Lung (tissue), 12 donors: ENCODE measurements around the gene FSTL1. TPM values are rescaled to one million over a fixed set of nuclear protein-coding genes. Genes with fewer than 3 reads are reported as not detected.

ENCODE experiments used
- ATAC-seq: fragments of 200-7000 bp; cut with Tn5 transposase; one replicate; pipeline ENCODE4 v1.9.1; 2020; ENCODE audit warnings: moderate number of reproducible peaks; ENCODE audit not compliant: insufficient read depth, low FRiP score
- DNase-seq, 3 donors: peaks; one replicate each; pipeline ENCODE4 v3.0.0-alpha.2; 2013 to 2017
- H3K27ac ChIP-seq, 2 donors: one replicate each; pipeline ENCODE4 v1.5.1; 2013; ENCODE audit warnings: mild to moderate bottlenecking in 2 of 2, moderate library complexity in 2 of 2, control low read depth in 1 of 2, inconsistent platforms in 1 of 2, low read depth in 1 of 2, low read length in 1 of 2
- H3K27me3 ChIP-seq, 3 donors: one replicate each; pipeline ENCODE4 v1.5.1; 2013; ENCODE audit warnings: low read length in 2 of 3; ENCODE audit not compliant: control insufficient read depth in 3 of 3, insufficient read depth in 3 of 3
- H3K36me3 ChIP-seq, 4 donors: one replicate each; pipeline ENCODE4 v1.5.1; 2013; ENCODE audit warnings: low read length in 4 of 4, mild to moderate bottlenecking in 1 of 4, moderate library complexity in 1 of 4; ENCODE audit not compliant: control insufficient read depth in 4 of 4, insufficient read depth in 4 of 4
- H3K4me1 ChIP-seq, 5 donors: one replicate each; pipeline ENCODE4 v1.5.1; 2013; ENCODE audit warnings: low read length in 5 of 5, mild to moderate bottlenecking in 2 of 5, moderate library complexity in 1 of 5; ENCODE audit not compliant: control insufficient read depth in 5 of 5, insufficient read depth in 5 of 5
- H3K4me3 ChIP-seq: one replicate; pipeline ENCODE4 v1.5.1; 2013; ENCODE audit warnings: mild to moderate bottlenecking, control low read depth, moderate library complexity
- H3K9ac ChIP-seq, 2 donors: one replicate each; pipeline ENCODE4 v1.5.1; 2013; ENCODE audit warnings: low read length in 2 of 2, control low read depth in 1 of 2; ENCODE audit not compliant: insufficient read depth in 1 of 2
- H3K9me3 ChIP-seq, 4 donors: one replicate each; pipeline ENCODE4 v1.5.1; 2013; ENCODE audit warnings: low read length in 3 of 4, mild to moderate bottlenecking in 1 of 4, moderate library complexity in 1 of 4; ENCODE audit not compliant: control insufficient read depth in 4 of 4, insufficient read depth in 3 of 4
- CTCF ChIP-seq: IDR thresholded peaks from 2 replicates; pipeline ENCODE4 v1.5.1; 2012; ENCODE audit warnings: mild to moderate bottlenecking; ENCODE audit errors: control extremely low read depth, extremely low read depth
- WGBS, 2 donors: extraction: QIAGEN DNeasy Blood & Tissue Kit; methylation state at CpG; one replicate each; pipeline ENCODE4 v1.1.7; 2013; 5-methylcytosine and 5-hydroxymethylcytosine counted together
- polyA plus RNA-seq, 2 donors: library from polyadenylated mRNA; stranded (reverse); fragments of 200-250 nt; gene quantifications; one replicate each; pipeline ENCODE4 v1.2.1, GENCODE V29; 2013
- total RNA-seq, 2 donors: library from RNA; depleted of rRNA in 1 of 2; stranded (reverse); fragments of >200 nt in 1 of 2; gene quantifications; one replicate each; pipeline ENCODE4 v1.2.1, GENCODE V29; 2014 to 2021
- donor health status: control.
- donor health status: control.
- donor health status: Bipolar disorder and iron deficiency.
- donor health status: healthy.
- donor health status: DM: yes; HTN: yes; CAD: no.

Gene FSTL1
- total and polyA plus RNA-seq, 4 donors = 24.9 to 544 (median 192) TPM

GRCh38 chr3:120489421-120489820 is 38.6 kb upstream of the FSTL1 start:
- Histone ChIP-seq H3K4me1 (no peaks in the 10 kb centered on the region), H3K9me3 (peaks cover 0 to 3% (median 0%) of the 10 kb centered on the region in 4 donors), H3K9ac (no peak overlapping the region), H3K27ac (no peak overlapping the region), H3K4me3 (no peak overlapping the region), H3K36me3 (no peaks in the 10 kb centered on the region), H3K27me3 (no peaks in the 10 kb centered on the region)
- DNase-seq = no peak
- no peak for TF ChIP-seq CTCF
- 90 to 91% methylated on average over 2 of the region's 2 CpGs for WGBS, 2 donors
- ATAC-seq = no peak

- Histone ChIP-seq H3K36me3 (no peaks in the 10 kb centered on the region), H3K27ac (no peak overlapping the region), H3K27me3 (no peaks in the 10 kb centered on the region), H3K9me3 (peaks cover 0 to 3% (median 0%) of the 10 kb centered on the region in 4 donors), H3K4me3 (no peak overlapping the region), H3K4me1 (no peaks in the 10 kb centered on the region), H3K9ac (no peak overlapping the region)
- no peak for TF ChIP-seq CTCF
- no peak for DNase-seq
- 81 to 93% methylated on average over 3 of the region's 3 CpGs for WGBS, 2 donors
- no peak for ATAC-seq
Measured at GRCh38 chr3:120488296-120488695, 37.5 kb upstream of the FSTL1 start.

GRCh38 chr3:120487191-120487650 is 36.4 kb upstream of the FSTL1 start:
- no peak overlapping the region for H3K27ac ChIP-seq
- ATAC-seq (no peak), DNase-seq (no peak)
- peaks cover 0 to 3% (median 0%) of the 10 kb centered on the region in 4 donors for H3K9me3 ChIP-seq
- H3K4me3 ChIP-seq = no peak overlapping the region
- no peaks in the 10 kb centered on the region for H3K36me3 ChIP-seq
- WGBS, 2 donors = 72 to 85% methylated on average over 3 of the region's 3 CpGs
- H3K4me1 ChIP-seq = no peaks in the 10 kb centered on the region
- TF ChIP-seq CTCF = no peak
- no peak overlapping the region for H3K9ac ChIP-seq
- no peaks in the 10 kb centered on the region for H3K27me3 ChIP-seq

- Histone ChIP-seq H3K27me3 (no peaks in the 10 kb centered on the region), H3K9ac (no peak overlapping the region), H3K9me3 (no peaks in the 10 kb centered on the region), H3K27ac (no peak overlapping the region), H3K4me3 (no peak overlapping the region), H3K4me1 (no peaks in the 10 kb centered on the region), H3K36me3 (no peaks in the 10 kb centered on the region)
- DNase-seq (no peak), ATAC-seq (no peak)
- no peak for TF ChIP-seq CTCF
- WGBS, 2 donors = 87 to 93% methylated on average over 2 of the region's 2 CpGs
Measured at GRCh38 chr3:120481081-120481480, 30.3 kb upstream of the FSTL1 start.
